Measurements from ENCODE around the gene VAMP1. TPM values are rescaled to one million over a fixed set of nuclear protein-coding genes. Genes with fewer than 3 reads are reported as not detected.

The VAMP1 gene
- total and polyA plus RNA-seq, 2 of the 8 experiments (the other 6 are each of a cell fraction or from before 2014, with no cell fraction given), result 10.8 to 23.1 TPM

- Histone ChIP-seq H2BK12ac (ENCODE audit: low read depth, low read length) (no peak overlapping the region), H2BK120ac (replicated peaks; ENCODE audit: low read depth, low read length) (no peak overlapping the region), H3K14ac (ENCODE audit: insufficient read length) (no peak overlapping the region), H3K23ac (ENCODE audit: insufficient read length) (no peak overlapping the region), H3K4me3 (ENCODE audit: extremely low read depth in 1 of 4, insufficient read depth in 2 of 4, low read depth in 3 of 4, low read length in 4 of 4) (no peak overlapping the region), H3K4me2 (ENCODE audit: insufficient read depth in 1 of 2, low read depth in 2 of 2, low read length in 2 of 2) (no peak overlapping the region), H2BK15ac (ENCODE audit: low read length) (no peak overlapping the region), H4K8ac (ENCODE audit: extremely low read depth, insufficient read depth, low read length) (no peak overlapping the region), H2BK20ac (ENCODE audit: low read length) (no peak overlapping the region), H3K36me3 (ENCODE audit: control insufficient read depth in 2 of 4, insufficient read depth in 4 of 4, low read length in 3 of 4) (peaks cover 5 to 40% (median 26%) of the 10 kb centered on the region in 4 experiments), H3K27me3 (replicated peaks in 1 of 4; ENCODE audit: control insufficient read depth in 3 of 4, extremely low read depth in 1 of 4, insufficient read depth in 3 of 4, low read length in 3 of 4) (no peaks in the 10 kb centered on the region), H2BK5ac (ENCODE audit: low read depth, low read length) (no peak overlapping the region), H3K23me2 (ENCODE audit: low read depth, low read length) (no peaks in the 10 kb centered on the region), H4K91ac (replicated peaks; ENCODE audit: insufficient read length, low read length) (no peak overlapping the region), H3K4me1 (replicated peaks in 1 of 4; ENCODE audit: control insufficient read depth in 3 of 4, insufficient read depth in 4 of 4, low read length in 3 of 4) (no peaks in the 10 kb centered on the region), H3K9ac (replicated peaks in 1 of 4; ENCODE audit: extremely low read depth in 1 of 4, low read depth in 3 of 4, low read length in 3 of 4) (no peak overlapping the region), H3K18ac (ENCODE audit: extremely low read depth, low read length) (no peak overlapping the region), H3K4ac (replicated peaks; ENCODE audit: insufficient read length, low read depth, low read length) (no peak overlapping the region), H4K20me1 (replicated peaks in 1 of 2; ENCODE audit: control insufficient read depth in 1 of 2, insufficient read depth in 2 of 2, low read length in 2 of 2) (peaks cover 0 to 4% of the 10 kb centered on the region in 2 experiments), H3K9me3 (ENCODE audit: insufficient read depth in 2 of 2, low read depth in 1 of 2, low read length in 1 of 2) (no peaks in the 10 kb centered on the region), H4K5ac (ENCODE audit: insufficient read length, low read depth, low read length) (no peak overlapping the region), H2AFZ (ENCODE audit: low read length) (no peak overlapping the region), H3K79me1 (ENCODE audit: low read depth, low read length) (no peaks in the 10 kb centered on the region), H3K56ac (replicated peaks; ENCODE audit: insufficient read length, low read depth, low read length) (no peak overlapping the region), H3K27ac (ENCODE audit: low read depth, low read length) (no peak overlapping the region), H2AK5ac (ENCODE audit: low read depth, low read length) (no peak overlapping the region), H3K79me2 (ENCODE audit: control insufficient read depth in 1 of 2, insufficient read depth in 2 of 2, low read length in 2 of 2) (0 out of 4 replicates have a peak, but pooled peaks cover 0 to 5% of the 10 kb centered on the region in 2 experiments)
- no peak for FAIRE-seq
- POLR2A ChIA-PET (ENCODE audit: partially characterized antibody), result interaction anchor here (0.9 to 3.9 kb wide), 4 partner anchors 11 to 88 kb away, joined by 3 to 34 read pairs (median 11); partner anchors contain the start of genes SCNN1A and TAPBPL
- CTCF ChIA-PET (ENCODE audit: partially characterized antibody), result interaction anchor here (0.6 to 10.5 kb wide), 15 partner anchors 10 to 179 kb away, joined by 3 to 202 read pairs (median 3); partner anchors contain the start of gene CD27
- no peak for DNase-seq (ENCODE audit: low read depth in 1 of 2, low spot score in 2 of 2)
- 85% methylated on average over 6 of the region's 6 CpGs; no CpG with 5 or more reads in 1 of the 2 experiments for WGBS, 2 experiments (ENCODE audit: extremely low coverage in 1 of 2, insufficient coverage in 1 of 2, insufficient read length in 1 of 2, insufficient replicate concordance in 2 of 2, low coverage in 1 of 2, low lambda C conversion rate in 2 of 2, missing lambda C conversion rate in 1 of 2)
- TF ChIP-seq RAD21 (IDR thresholded peaks at IDR 0.05 in 1 of 2, conservative IDR thresholded peaks at IDR 0.05 in 1 of 2; ENCODE audit: low read depth in 2 of 2, low read length in 2 of 2) (no peak), SUZ12 (IDR thresholded peaks at IDR 0.05; ENCODE audit: low read length) (no peak), HDAC2 (IDR thresholded peaks at IDR 0.05; ENCODE audit: borderline replicate concordance in 1 of 2, low read depth in 2 of 2, low read length in 2 of 2) (no peak), EP300 (IDR thresholded peaks at IDR 0.05; ENCODE audit: borderline replicate concordance in 1 of 2, low read depth in 2 of 2, low read length in 2 of 2) (no peak), KDM1A (IDR thresholded peaks at IDR 0.05; ENCODE audit: borderline replicate concordance, low read length) (no peak), MAX (IDR thresholded peaks at IDR 0.05) (no peak), KDM4A (IDR thresholded peaks at IDR 0.05; ENCODE audit: low read depth, low read length, severe bottlenecking) (no peak), SIRT6 (IDR thresholded peaks at IDR 0.05; ENCODE audit: low read length) (no peak), POLR2AphosphoS5 (IDR thresholded peaks at IDR 0.05; ENCODE audit: low read depth, low read length) (no peak), POLR2A (IDR thresholded peaks at IDR 0.05; ENCODE audit: control extremely low read depth in 1 of 2, low read depth in 2 of 2, low read length in 2 of 2) (no peak), JUND (IDR thresholded peaks at IDR 0.05; ENCODE audit: low read length) (no peak), BCL11A (IDR thresholded peaks at IDR 0.05; ENCODE audit: low read depth in 2 of 2, low read length in 2 of 2) (no peak), CBX5 (IDR thresholded peaks at IDR 0.05; ENCODE audit: low read depth, low read length) (no peak), EGR1 (IDR thresholded peaks at IDR 0.05; ENCODE audit: borderline replicate concordance, low read depth, low read length) (no peak)
Measured at GRCh38 chr12:6463858-6464257, 6.6 kb downstream of the VAMP1 start.

Measured in H1 (cell line).